NCI-H2227 (cell line): ENCODE data around the gene EML6.

Source experiments
- DNase-seq: peaks from one replicate; lab custom pipeline; 2025; ENCODE audit not compliant: unreplicated experiment; lab: John Stamatoyannopoulos, UW

Gene EML6

GRCh38 chr2:55013936-55014335, 290.5 kb downstream of the EML6 start:
- no peak for DNase-seq

GRCh38 chr2:55014962-55015939, 291.8 kb downstream of the EML6 start:
- DNase-seq, result peak; percentile 74

GRCh38 chr2:55017428-55017827, 294.0 kb downstream of the EML6 start:
- DNase-seq, result no peak

DNA sequence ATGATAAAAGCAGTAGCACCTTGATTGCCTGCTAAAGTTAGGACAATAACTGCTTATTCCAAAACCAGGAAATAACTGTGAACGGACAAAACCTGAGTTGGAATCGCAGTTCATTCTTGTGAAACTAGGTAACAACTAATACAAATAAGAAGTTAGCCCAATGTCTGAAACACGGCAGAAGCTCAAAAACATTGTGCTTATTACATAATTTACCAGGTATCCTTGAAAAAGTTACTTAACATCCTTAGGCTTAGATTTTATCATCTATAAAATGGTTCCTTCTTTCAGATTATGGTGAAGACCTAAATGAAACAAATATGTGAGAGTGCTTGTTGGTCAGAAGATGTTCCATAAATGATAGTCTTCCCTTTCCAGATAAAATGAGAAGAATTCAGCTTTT, 294.4 kb downstream of the EML6 start:
- DNase-seq, result no peak

GRCh38 chr2:55018619-55019018, 295.2 kb downstream of the EML6 start:
- no peak for DNase-seq

- DNase-seq, result no peak
Observed at GRCh38 chr2:55019526-55020258, 296.2 kb downstream of the EML6 start.
